Dermis microvascular lymphatic vessel endothelial cell (primary cell): ENCODE results near the gene HSD3B7. TPM values are rescaled to one million over a fixed set of nuclear protein-coding genes. Genes with fewer than 3 reads are reported as not detected.
"Not testable (repeated sequence)": the region's sequence is repeated elsewhere in the genome, so short reads cannot be mapped to it uniquely, and the experiment has no call there.

ENCODE experiments used
- DNase-seq, 2 donors: peaks; one replicate each; pipeline versions ENCODE4 v3.0.0 to v3.0.0-alpha.2; 2010; ENCODE audit warnings: low read depth in 2 of 2
- total RNA-seq: library from RNA; depleted of rRNA; stranded (reverse); fragments of >200 nt; gene quantifications from 2 replicates; pipeline ENCODE4 v1.2.1, GENCODE V29; 2014

Gene HSD3B7
- total RNA-seq, result 20.8 and 24.7 TPM in 2 replicates

- peak; percentile 43 to 73 for DNase-seq
These were observed at the start of gene HSD3B7 for GRCh38 chr16:30984669-30985400. HSD3B7 (plus strand) TSS chr16:30985207; CDS start chr16:30985659, 452 bp downstream.

- DNase-seq, result no peak
These were observed 47.3 kb upstream of the HSD3B7 start for GRCh38 chr16:30937692-30938091.

GRCh38 chr16:30939571-30939970 is 45.4 kb upstream of the HSD3B7 start:
- not testable (repeated sequence) for DNase-seq

GRCh38 chr16:30941600-30942425 is 43.2 kb upstream of the HSD3B7 start:
- peak in 1 of 2 donors; percentile 72 for DNase-seq

- DNase-seq, result no peak
These were observed 42.6 kb upstream of the HSD3B7 start for GRCh38 chr16:30942426-30942806.

- DNase-seq, result no peak
These were observed 40.7 kb upstream of the HSD3B7 start for GRCh38 chr16:30944352-30944751.

- DNase-seq, result no peak
These were observed 38.1 kb upstream of the HSD3B7 start for GRCh38 chr16:30946671-30947540.

GRCh38 chr16:30947541-30947858 is 37.5 kb upstream of the HSD3B7 start:
- no peak for DNase-seq

- DNase-seq, result peak; percentile 94 to 97
These were observed 36.9 kb upstream of the HSD3B7 start for GRCh38 chr16:30947859-30948666.

GRCh38 chr16:30948667-30949649 is 36.0 kb upstream of the HSD3B7 start, which contains the start of gene ORAI3:
ORAI3 (plus strand) TSS chr16:30949068; CDS start chr16:30949290, 222 bp downstream.
- DNase-seq, result peak in 1 of 2 donors; percentile 65

GRCh38 chr16:30949650-30950515 is 35.1 kb upstream of the HSD3B7 start:
- peak in 1 of 2 donors; percentile 64 for DNase-seq

GRCh38 chr16:30950516-30951065 is 34.4 kb upstream of the HSD3B7 start:
- DNase-seq, result no peak

GRCh38 chr16:30951193-30951592 is 33.8 kb upstream of the HSD3B7 start:
- no peak for DNase-seq

GRCh38 chr16:30951750-30952149 is 33.3 kb upstream of the HSD3B7 start:
- peak in 1 of 2 donors; percentile 35 for DNase-seq

- DNase-seq, result no peak
These were observed 31.9 kb upstream of the HSD3B7 start for GRCh38 chr16:30953111-30953510.

GRCh38 chr16:30953511-30954124 is 31.4 kb upstream of the HSD3B7 start:
- peak; percentile 69 to 88 for DNase-seq

- DNase-seq, result no peak
These were observed 30.0 kb upstream of the HSD3B7 start for GRCh38 chr16:30954993-30955392.
